Prostate gland (tissue), 2 donors: ENCODE data around the gene MBD3.

Experiments
- POLR2A ChIP-seq: fragments of 450-650 bp; IDR thresholded peaks from one replicate; pipeline ENCODE4 v1.6.1; 2016; ENCODE audit warnings: antibody characterized with exemption, mild to moderate bottlenecking
- POLR2AphosphoS5 ChIP-seq: sonication (generic); formaldehyde crosslinking; IDR thresholded peaks from one replicate; pipeline ENCODE4 v1.6.1; 2017; ENCODE audit warnings: antibody characterized with exemption
- TF ChIP-seq, protein P1 (sequence below), 4 experiments: fragments of 200-600 bp in 2 of 4; fragments of 450-650 bp in 2 of 4; sonication (generic) in 2 of 4; IDR thresholded peaks; 1 replicate in 3 of 4; 2 replicates in 1 of 4; pipeline ENCODE4 v1.5.1; 2016 to 2019; ENCODE audit warnings: antibody characterized with exemption in 4 of 4, mild to moderate bottlenecking in 2 of 4, moderate library complexity in 2 of 4

DNA sequence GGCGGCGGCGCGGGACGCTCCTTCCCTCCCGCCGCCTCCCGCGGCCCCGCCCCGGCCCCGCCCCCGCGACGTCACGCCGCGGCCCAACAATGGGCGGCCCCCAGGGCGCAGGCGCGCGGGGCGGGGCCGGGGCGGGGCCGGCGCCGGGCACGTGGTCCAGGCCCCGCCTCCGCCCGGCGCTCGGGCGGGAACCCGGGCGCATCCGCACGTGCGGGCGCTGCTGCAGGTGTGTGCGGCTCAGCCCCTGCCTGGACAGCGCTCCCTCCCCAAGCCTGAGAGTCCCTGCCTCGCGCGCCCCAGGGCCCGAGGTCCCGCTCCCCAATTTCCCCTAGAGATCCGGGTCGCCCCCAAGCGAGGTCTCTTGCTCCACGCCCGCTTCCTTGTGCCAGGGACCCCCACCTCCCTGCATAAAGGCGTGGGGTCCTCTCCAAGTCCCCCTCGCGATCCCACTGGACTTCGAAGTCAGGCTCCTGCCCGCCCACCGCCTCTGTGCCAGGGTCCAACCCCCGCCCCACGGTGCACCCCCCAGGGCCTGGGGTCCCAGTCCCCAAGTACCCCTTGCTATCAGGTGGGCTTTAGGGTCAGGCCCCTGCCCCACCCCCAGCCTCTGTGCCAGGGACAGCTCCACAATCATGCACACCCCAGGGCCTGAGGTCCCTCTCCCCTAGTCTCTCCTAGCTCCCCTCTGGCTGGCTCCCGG is 24.2 kb downstream of the MBD3 start, which contains the start of gene MEX3D:
- TF ChIP-seq, protein P1, sequence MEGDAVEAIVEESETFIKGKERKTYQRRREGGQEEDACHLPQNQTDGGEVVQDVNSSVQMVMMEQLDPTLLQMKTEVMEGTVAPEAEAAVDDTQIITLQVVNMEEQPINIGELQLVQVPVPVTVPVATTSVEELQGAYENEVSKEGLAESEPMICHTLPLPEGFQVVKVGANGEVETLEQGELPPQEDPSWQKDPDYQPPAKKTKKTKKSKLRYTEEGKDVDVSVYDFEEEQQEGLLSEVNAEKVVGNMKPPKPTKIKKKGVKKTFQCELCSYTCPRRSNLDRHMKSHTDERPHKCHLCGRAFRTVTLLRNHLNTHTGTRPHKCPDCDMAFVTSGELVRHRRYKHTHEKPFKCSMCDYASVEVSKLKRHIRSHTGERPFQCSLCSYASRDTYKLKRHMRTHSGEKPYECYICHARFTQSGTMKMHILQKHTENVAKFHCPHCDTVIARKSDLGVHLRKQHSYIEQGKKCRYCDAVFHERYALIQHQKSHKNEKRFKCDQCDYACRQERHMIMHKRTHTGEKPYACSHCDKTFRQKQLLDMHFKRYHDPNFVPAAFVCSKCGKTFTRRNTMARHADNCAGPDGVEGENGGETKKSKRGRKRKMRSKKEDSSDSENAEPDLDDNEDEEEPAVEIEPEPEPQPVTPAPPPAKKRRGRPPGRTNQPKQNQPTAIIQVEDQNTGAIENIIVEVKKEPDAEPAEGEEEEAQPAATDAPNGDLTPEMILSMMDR (IDR thresholded peaks at IDR 0.05), result no peak
- TF ChIP-seq POLR2A (no peak), POLR2AphosphoS5 (no peak)
